Measurements from ENCODE around the gene APBB2.

- TF ChIP-seq POLR2A (IDR thresholded peaks at IDR 0.05) = no peak
- TF ChIP-seq CTCF (IDR thresholded peaks at IDR 0.05) = no peak
These were observed 324.1 kb downstream of the APBB2 start for GRCh38 chr4:40890199-40890598.
